HepG2 (cell line): Measurements from ENCODE around the gene SLC34A2.
A peak's percentile ranks its signal among the peaks of the same experiment; 100 is the strongest.

Experiments used
- CTCF ChIP-seq: sonication (generic); formaldehyde crosslinking; IDR thresholded peaks from 2 replicates; pipeline ENCODE4 v1.5.0; 2020; ENCODE audit warnings: mild to moderate bottlenecking, missing genetic modification reagents, moderate library complexity
- EZH2 ChIP-seq: conservative IDR thresholded peaks from 2 replicates; pipeline ENCODE4 v1.6.1; 2012; ENCODE audit warnings: mild to moderate bottlenecking, low read depth, low read length, moderate library complexity
- GLI4 ChIP-seq: sonication (generic); formaldehyde crosslinking; IDR thresholded peaks from 2 replicates; pipeline ENCODE4 v1.5.1; 2020; ENCODE audit warnings: missing genetic modification reagents, mild to moderate bottlenecking, moderate library complexity, borderline replicate concordance
- GTF2F1 ChIP-seq: fragments of 150-350 bp; IDR thresholded peaks from 2 replicates; pipeline ENCODE4 v1.6.1; 2014; ENCODE audit warnings: low read length
- KDM2A ChIP-seq: sonication (generic); formaldehyde crosslinking; IDR thresholded peaks from 2 replicates; pipeline ENCODE4 v1.4.0; 2020; ENCODE audit warnings: low read depth, missing genetic modification reagents, borderline replicate concordance
- NR2F2 ChIP-seq: IDR thresholded peaks from 2 replicates; pipeline ENCODE4 v1.6.1; 2012; ENCODE audit warnings: low read depth, inconsistent platforms, borderline replicate concordance
- PCBP2 ChIP-seq: fragments of 200-400 bp; formaldehyde crosslinking; optimal IDR thresholded peaks from 2 replicates; pipeline ENCODE3; 2018; ENCODE audit warnings: low read length, low read depth; ENCODE audit not compliant: poor library complexity, severe bottlenecking
- PHF5A ChIP-seq: IDR thresholded peaks from one replicate; pipeline ENCODE4 v1.6.1; 2018; ENCODE audit warnings: low read depth, missing genetic modification reagents; ENCODE audit not compliant: unreplicated experiment
- SETDB1 ChIP-seq: sonication (generic); formaldehyde crosslinking; IDR thresholded peaks from 2 replicates; pipeline ENCODE4 v1.5.1; 2020; ENCODE audit warnings: missing genetic modification reagents, mild to moderate bottlenecking, borderline replicate concordance
- ZFP41 ChIP-seq: sonication (generic); formaldehyde crosslinking; IDR thresholded peaks from 2 replicates; pipeline ENCODE4 v1.4.0; 2020; ENCODE audit warnings: mild to moderate bottlenecking, missing genetic modification reagents, borderline replicate concordance

- no peak for TF ChIP-seq PHF5A
- no peak for TF ChIP-seq ZFP41 (CRISPR knock-in tag)
- TF ChIP-seq NR2F2 = no peak
- no peak for TF ChIP-seq EZH2
- TF ChIP-seq KDM2A (CRISPR knock-in tag) = no peak
- no peak for TF ChIP-seq PCBP2
- peak; percentile 19; the same call in 1 of the 2 replicates for TF ChIP-seq CTCF (CRISPR knock-in tag)
- no peak for TF ChIP-seq GLI4 (CRISPR knock-in tag)
- no peak for TF ChIP-seq GTF2F1
- no peak for TF ChIP-seq SETDB1 (CRISPR knock-in tag)
These were observed 12.4 kb downstream of the SLC34A2 start for GRCh38 chr4:25667931-25668557.
